Muscle of arm (tissue), 12 donors: ENCODE data around the gene DRC7. TPM values are rescaled to one million over a fixed set of nuclear protein-coding genes. Genes with fewer than 3 reads are reported as not detected.

Source experiments
- DNase-seq: peaks from one replicate; pipeline ENCODE4 v3.0.0-alpha.2; 2013
- polyA plus RNA-seq, 12 donors: library from polyadenylated mRNA; unstranded; fragments of 120-200 nt; gene quantifications; one replicate each; pipeline ENCODE4 v1.2.1, GENCODE V29; 2013; ENCODE audit not compliant: insufficient read length in 12 of 12

DRC7 gene
- polyA plus RNA-seq, 12 donors: 0.05 to 0.31 (median 0.17) TPM; not detected in 7

DNA sequence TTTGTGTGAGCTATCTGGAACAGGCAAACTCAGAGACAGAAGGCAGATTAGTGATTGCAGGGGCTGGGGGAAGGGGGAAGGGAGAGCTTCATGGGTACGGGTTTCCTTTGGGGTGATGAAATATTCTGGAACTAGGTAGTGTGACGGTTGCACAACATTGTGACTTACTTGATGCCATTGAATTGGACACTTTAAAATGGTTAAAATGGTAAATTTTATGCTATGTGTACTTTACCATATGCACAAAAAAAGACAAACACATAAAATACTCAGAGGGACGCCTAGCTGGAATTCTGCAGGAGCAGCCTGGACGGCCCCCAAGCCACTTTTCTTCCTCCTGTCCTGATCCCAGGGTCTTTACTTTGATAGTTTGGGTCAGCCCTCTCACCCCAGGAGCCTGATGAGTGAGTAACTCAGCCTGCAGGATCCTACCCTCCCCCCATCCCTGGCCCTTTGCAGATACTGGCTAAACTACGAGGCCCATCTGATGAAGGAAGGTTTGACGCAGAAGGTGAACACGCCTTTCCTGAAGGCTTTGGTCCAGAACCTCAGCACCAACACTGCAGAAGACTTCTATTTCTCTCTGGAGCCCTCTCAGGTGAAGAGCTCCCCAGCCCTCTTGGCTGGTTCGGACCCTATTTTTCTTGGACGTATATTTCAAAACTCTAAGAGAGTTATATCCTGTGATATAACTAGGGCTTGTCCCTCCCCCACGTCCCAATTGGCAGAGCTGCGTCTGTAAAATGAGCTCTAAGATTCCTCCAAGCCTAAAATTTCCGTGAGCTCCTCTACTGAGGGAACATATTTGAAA lies 18.7 kb upstream of the DRC7 start:
- peak; percentile 67 for DNase-seq

DNA sequence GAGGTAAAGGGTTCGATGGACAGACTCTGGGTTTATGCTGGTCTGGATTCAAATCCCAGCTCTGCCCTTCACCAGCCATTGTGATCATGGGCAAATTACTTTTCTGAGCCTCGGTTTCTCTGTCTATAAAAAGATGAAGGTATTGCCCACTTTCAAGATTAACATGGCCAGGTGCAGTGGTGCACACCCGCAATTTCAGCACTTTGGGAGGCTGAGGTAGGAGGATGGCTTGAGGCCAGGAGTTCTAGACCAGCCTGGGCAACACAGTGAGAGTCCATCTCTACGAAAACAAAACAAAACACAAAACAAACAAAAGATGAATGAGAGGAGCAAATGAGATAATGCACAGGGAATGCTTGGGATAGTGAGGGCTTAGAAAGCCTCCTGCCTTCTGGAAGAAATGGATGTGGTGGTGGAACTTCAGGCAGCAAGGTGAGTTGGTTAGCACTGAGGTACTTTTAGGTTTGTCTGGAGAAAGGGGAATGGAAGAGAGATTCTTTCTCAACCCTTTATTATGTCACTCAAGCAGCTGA lies 18.0 kb upstream of the DRC7 start:
- DNase-seq: no peak

DNA sequence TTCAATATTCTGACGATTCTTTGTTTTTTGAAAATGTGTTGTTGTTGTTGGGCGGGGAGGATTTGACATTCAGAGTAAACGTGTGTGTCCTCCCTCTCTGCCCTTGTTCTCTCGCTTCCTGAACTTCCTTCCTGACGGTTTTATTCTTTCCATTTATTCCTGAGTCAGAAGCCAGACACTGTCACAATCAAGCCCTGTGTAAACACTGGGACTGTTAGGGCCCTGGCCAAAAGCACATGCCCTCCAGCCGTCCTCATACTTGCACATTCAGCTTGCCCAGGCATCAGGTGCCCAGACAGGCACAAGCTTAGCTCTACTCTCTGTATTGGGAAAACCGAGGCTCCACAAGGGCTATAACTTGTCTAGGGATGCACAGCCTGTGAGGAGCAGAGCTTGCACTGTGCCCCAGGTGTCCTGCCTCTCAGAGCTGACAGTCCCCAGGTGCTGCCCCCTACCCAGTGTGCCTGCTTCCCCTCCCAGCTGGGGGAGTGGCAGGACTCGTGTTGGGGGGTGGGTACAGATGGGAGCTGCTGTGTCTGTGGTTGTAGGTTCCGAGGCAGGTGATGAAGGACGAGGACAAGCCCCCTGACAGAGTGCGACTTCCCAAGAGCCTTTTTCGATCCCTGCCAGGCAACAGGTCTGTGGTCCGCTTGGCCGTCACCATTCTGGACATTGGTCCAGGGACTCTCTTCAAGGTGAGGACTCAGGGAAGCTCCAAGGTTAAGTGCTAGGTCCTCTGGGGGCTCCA lies 16.8 kb upstream of the DRC7 start:
- no peak for DNase-seq

DNA sequence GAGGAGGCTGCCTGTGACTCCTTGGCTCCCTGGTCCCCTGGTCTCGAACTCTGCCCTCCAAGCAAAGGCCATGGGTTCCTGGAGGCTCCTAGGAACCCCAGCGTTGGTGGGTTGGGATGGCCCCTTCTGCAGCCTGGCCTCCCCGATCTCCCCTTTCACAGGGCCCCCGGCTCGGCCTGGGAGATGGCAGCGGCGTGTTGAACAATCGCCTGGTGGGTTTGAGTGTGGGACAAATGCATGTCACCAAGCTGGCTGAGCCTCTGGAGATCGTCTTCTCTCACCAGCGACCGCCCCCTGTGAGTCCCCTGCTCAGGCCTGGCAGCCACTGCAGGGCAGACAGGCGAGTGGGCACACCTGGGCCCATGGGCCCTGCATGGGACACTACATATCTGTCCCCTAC lies 15.6 kb upstream of the DRC7 start:
- DNase-seq: no peak

GRCh38 chr16:57679767-57680482 lies 14.7 kb upstream of the DRC7 start:
- DNase-seq: no peak

DNA sequence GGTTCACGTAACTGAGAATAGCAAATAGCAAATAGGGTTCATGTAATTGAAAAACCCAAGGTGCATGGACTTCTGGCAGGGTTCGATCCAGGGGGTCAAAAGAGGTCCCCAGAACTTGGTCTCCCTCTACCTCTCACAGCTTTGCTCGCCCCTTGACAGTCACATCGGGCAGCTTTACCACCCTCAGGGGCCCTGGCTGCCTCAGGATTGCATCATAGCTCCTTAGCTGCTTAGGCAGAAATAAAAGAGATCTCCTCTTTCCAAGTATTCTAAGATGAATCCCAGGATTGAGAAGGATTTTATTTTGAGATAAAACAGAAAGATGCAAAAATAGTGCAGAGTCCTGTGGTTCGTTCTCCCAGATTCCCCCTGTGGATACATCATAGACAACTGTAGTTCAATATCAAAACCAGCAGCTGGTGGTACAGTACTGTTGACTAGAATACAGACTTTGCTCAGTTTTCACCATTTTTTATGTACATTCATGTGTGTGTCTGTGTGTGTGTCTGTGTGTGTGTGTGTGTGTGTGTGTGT lies 13.7 kb upstream of the DRC7 start:
- DNase-seq: no peak

- DNase-seq: no peak
These were observed 12.5 kb upstream of the DRC7 start for GRCh38 chr16:57681950-57682728.

DNA sequence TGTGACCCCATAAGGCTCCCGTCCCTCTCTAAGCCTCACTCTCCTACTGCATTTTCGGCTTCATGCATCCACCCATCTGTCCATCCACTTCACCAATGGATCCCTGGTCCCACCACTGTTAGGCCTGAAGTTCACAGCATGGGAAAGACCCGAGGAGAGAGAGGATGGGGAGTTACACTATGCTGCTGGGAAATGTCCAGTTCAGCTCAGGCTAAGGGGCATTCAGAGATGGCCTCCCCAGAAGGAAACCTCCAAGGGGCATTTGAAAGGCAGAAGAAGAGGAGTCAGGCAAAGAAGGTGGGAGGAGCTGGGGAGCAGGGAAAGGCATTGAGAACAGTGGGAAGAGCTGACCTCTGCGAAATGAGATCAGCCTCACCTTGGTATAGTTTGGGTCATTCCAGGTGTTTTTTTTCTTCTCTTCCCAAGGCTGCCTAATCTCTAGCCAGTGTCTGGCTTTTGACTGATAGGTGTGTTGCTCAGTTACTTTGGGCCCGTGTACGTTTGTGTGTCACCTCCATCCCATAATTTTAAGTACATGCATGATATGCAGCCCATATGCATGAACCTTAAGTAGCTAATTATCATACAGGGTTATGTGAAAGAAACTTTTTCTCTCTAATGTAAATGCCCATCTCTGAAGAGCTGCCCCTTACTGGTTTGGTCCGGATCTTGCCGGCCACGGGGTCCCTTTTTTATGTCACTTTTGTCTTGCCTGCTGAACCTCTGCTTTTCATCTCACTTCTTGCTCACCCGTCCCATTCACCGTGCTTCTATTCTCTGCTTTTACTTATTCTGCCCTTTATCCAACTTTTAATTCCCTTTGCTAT lies 11.6 kb upstream of the DRC7 start:
- DNase-seq: no peak

DNA sequence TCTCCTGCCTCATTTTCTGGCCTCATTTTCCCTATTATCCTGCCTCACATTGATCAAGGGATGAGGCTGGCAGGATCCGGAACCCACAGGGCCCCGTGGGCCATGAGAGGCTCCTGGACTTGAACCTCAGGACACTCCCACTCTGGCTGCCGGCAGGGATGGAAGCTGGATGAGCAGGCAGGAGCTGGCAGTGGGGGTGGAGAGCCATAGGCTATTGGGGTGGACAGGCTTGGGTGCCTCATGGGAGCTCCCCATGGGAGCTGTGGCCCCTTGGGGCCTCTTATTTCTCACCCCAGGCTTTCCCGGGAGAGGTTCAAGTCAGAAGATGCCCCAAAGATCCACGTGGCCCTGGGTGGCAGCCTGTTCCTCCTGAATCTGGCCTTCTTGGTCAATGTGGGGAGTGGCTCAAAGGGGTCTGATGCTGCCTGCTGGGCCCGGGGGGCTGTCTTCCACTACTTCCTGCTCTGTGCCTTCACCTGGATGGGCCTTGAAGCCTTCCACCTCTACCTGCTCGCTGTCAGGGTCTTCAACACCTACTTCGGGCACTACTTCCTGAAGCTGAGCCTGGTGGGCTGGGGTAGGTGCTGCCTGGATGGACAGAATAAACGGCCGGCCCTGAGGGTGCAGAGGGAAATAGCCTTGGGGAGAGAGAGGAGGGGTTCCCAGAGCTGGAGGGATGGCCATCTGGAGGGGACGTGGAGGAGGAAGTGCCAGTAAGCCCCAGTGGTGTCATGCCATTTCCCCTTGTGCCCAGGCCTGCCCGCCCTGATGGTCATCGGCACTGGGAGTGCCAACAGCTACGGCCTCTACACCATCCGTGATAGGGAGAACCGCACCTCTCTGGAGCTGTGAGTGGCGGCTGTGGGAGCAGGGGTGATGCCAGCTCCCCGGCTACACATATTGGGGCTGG lies 10.7 kb upstream of the DRC7 start:
- no peak for DNase-seq

DNA sequence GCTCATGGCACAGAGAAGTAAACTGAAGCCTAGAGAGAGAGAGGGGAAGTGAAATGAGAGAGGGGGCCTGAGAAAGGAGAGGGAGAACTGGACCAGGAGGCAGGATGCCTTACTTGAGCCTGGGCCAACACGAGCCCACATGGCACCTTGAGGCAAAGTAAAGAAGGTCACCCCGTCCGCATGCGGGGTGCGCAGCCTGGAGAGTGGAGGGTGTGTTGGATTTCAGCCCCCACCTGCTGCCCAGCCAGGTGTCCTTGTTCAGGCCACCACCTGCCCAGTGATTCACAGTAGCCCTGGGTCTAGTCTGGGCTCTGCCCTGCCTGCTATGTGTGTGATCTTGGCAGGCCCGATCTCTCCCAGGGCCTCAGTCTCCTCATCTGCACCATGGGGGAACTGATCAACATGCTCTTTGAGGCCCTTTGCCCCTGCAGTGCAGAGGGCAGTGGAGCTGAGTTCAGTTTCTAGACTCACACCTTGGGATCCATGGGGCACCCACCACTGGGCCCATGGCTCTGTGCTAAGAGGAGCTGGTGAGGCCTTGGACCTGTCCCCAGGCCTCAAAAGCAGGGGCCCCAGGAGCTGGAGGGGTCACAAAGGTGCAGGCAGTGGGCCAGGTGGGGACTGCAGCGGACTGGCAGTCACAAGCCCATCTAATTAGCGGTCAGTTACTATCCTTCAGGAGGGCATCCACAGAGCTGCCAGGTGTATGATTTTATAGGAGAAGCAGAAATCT lies 9.8 kb upstream of the DRC7 start:
- no peak for DNase-seq

DNA sequence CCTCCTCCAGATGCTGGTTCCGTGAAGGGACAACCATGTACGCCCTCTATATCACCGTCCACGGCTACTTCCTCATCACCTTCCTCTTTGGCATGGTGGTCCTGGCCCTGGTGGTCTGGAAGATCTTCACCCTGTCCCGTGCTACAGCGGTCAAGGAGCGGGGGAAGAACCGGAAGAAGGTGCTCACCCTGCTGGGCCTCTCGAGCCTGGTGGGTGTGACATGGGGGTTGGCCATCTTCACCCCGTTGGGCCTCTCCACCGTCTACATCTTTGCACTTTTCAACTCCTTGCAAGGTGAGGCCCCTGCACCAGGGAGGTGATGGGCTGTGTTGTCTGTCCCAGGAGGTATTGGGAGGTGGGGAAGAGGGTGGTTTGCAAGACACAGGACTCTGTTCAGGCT lies 9.0 kb upstream of the DRC7 start:
- DNase-seq: no peak

DNA sequence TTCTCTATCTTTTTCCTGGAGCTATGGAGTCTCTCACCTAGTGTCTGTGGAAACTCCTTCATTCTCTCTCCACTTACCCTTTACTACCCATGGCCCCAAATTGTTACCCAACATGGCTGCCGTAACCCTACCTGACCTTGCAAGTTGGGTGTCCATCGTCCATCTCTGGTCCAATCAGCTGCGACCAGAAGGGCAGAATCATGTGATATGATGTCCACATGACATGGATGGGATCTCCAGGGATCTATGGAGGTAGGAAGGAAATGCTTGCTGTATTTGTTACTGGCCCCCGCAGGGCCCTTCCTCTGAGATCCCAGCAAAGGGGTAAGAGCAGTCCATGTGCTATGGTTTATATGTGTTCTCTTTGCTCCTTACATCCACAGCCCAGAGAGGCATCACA lies 8.0 kb upstream of the DRC7 start:
- DNase-seq: no peak

DNA sequence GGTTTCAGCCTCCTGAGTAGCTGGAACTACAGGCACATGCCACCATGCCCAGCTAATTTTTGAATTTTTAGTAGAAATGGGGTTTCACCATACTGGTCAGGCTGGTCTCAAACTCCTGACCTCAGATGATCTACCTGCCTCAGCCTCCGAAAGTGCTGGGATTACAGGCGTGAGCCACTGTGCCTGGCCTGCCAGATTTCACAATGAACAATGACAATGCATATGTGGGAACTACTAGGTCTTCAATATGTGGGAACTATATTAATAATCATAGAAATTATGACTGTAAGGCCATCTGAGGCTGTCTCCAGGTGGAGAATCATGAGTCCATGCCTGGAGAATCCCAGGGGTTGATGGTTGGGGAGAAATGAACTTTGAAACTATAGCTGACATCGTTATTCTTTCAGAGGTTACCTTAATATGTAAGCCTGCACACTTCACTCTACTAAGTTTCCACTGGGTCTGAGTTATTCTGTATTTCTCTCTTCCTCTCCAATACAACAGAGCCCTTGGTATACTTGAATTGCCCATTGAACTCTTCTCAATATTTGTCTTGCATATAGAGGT lies 7.2 kb upstream of the DRC7 start:
- DNase-seq: no peak

DNA sequence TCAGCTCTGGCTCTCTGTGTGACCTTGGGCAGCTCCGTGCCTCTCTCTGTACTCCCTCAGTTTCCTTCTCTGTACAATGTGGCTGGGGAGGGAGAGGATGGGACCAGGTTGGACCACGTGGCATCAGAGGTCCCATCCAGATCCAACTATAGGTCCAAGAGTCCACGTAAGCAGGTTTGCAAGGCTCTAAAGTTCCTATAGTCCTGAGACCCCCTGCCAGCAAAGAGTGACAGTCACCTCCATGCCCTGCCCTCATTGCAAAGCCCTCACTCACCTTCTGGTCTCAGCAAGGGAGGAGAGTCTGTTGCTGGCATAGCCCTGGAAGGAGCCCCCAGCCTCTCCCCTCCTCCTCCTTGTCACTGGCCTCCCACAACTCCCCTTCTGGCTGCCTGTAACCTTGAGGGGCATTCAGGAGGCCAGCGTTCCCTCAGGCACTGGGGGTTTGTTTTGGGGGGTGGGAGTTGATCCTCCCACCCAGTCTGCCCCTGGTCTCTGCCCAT lies 6.1 kb upstream of the DRC7 start:
- DNase-seq: no peak

DNA sequence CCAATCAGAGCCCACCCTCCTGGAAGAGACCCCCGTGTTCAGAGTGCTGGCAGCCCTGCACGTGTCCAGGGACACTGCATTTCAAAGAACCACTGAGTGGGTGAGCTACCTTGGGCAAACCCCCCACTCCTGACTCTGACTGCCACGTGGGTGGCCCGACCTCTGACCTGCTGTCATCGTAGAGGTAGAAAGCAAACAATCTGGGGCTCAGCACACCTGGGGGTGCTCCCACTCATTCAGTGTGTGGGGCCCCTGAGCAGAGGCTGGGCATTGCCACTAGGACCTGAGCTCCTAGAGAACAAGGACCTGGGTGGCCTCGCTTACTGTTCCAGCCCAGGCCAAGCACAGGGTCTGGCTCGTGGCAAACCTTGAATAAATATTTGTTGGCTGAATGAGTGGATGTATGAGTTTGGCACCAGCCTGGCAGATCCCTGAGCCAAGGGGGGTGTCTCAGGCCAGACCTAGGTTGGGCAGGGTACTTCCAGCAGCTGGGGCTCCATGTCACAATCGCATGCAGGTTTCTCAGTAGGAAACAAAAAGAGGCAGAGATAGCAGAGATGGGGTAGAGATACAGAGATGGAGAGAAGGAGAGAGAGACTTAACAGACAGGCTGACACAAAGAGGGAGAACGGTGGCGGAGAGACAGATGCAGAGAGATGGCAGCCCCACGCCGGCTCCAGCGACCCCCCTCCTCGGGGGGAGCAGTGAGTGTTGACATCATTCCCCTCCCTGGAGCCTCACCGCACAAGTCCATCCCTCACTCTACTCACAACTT lies 5.4 kb upstream of the DRC7 start:
- no peak for DNase-seq

DNA sequence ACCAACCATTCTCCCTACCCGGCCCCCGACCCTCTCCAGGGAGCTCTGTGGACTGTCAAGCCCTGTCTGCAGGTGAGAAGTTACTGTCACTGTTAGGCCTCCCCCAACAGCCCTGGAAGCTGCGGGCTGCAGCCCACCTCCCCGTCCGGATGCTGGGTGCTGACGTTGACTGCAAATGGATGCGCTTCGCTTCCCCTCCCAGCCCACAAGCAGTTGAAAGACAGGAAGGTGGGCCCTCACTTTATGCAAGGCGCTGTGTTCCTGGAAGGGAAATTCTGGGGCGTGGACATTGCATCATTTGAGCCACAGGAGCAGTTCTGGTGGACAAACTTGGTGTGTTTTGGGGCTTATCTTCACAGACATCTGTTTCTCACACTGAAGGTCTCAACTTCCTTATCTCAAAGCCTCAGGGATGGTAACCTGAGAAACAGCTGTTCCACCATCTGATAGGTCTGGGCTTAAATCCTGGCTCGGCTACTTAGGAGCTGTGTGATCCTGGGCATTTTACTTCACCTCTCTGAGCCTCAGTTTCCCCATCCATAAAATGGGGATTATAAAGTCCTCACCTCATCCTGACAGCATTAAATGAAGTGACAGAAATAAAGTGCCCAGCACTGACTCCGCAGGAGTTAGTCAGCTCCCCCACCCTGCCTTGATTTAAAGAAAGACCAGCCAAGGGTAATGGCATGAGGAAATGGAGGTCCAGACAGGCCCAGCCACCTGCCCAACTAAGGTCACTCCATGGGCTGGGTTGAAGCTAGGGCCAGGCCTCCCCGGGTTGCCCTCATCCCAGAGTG lies 4.6 kb upstream of the DRC7 start:
- DNase-seq: no peak
